ENCODE data around the gene ATP2C1. TPM values are rescaled to one million over a fixed set of nuclear protein-coding genes. Genes with fewer than 3 reads are reported as not detected.

The ATP2C1 gene
- total and polyA plus RNA-seq, 2 donors (not counting 1 experiment from before 2014, with no cell fraction given) = 111 to 196 TPM

GRCh38 chr3:130865489-130865888, 28.4 kb upstream of the ATP2C1 start:
- Histone ChIP-seq H2AFZ (ENCODE audit: low read length) (no peak overlapping the region), H3K9me3 (ENCODE audit: control insufficient read depth, insufficient read depth, low read depth, low read length) (no peaks in the 10 kb centered on the region), H3K27ac (ENCODE audit: insufficient read depth, low read length) (no peak overlapping the region), H3K79me2 (ENCODE audit: control insufficient read depth, insufficient read depth, low read length) (no peaks in the 10 kb centered on the region), H3K36me3 (ENCODE audit: control insufficient read depth, insufficient read depth, low read length) (no peaks in the 10 kb centered on the region), H3K27me3 (ENCODE audit: control insufficient read depth, insufficient read depth, low read length) (no peaks in the 10 kb centered on the region), H3K4me1 (ENCODE audit: control insufficient read depth, extremely low read depth, insufficient read depth, low read length) (no peaks in the 10 kb centered on the region), H3K4me2 (ENCODE audit: extremely low read depth, insufficient read depth, low read length) (no peak overlapping the region), H3K9ac (ENCODE audit: insufficient read depth, low read length) (no peak overlapping the region), H3K4me3 (replicated peaks in 1 of 4; ENCODE audit: control extremely low read depth in 1 of 4, insufficient read depth in 1 of 4, low read depth in 3 of 4, low read length in 4 of 4) (no peak overlapping the region), H4K20me1 (ENCODE audit: control insufficient read depth, extremely low read depth, insufficient read depth, low read length) (no peaks in the 10 kb centered on the region)
- no peak for DNase-seq (ENCODE audit: low read depth in 2 of 2)
- TF ChIP-seq EZH2 (IDR thresholded peaks at IDR 0.05; ENCODE audit: low read length, missing control alignments) (no peak), CTCF (conservative IDR thresholded peaks at IDR 0.05 in 1 of 2, IDR thresholded peaks at IDR 0.05 in 1 of 2; ENCODE audit: low read depth in 1 of 2, low read length in 2 of 2) (no peak)

GRCh38 chr3:130866327-130866726, 27.6 kb upstream of the ATP2C1 start:
- no peak for TF ChIP-seq EZH2 (IDR thresholded peaks at IDR 0.05; ENCODE audit: low read length, missing control alignments)
- no peak for TF ChIP-seq CTCF (conservative IDR thresholded peaks at IDR 0.05 in 1 of 2, IDR thresholded peaks at IDR 0.05 in 1 of 2; ENCODE audit: low read depth in 1 of 2, low read length in 2 of 2)
- Histone ChIP-seq H4K20me1 (ENCODE audit: control insufficient read depth, extremely low read depth, insufficient read depth, low read length) (no peaks in the 10 kb centered on the region), H3K27me3 (ENCODE audit: control insufficient read depth, insufficient read depth, low read length) (no peaks in the 10 kb centered on the region), H3K4me1 (ENCODE audit: control insufficient read depth, extremely low read depth, insufficient read depth, low read length) (no peaks in the 10 kb centered on the region), H3K9ac (ENCODE audit: insufficient read depth, low read length) (no peak overlapping the region), H3K27ac (ENCODE audit: insufficient read depth, low read length) (no peak overlapping the region), H3K36me3 (ENCODE audit: control insufficient read depth, insufficient read depth, low read length) (no peaks in the 10 kb centered on the region), H3K4me3 (replicated peaks in 1 of 4; ENCODE audit: control extremely low read depth in 1 of 4, insufficient read depth in 1 of 4, low read depth in 3 of 4, low read length in 4 of 4) (no peak overlapping the region), H3K4me2 (ENCODE audit: extremely low read depth, insufficient read depth, low read length) (no peak overlapping the region), H3K79me2 (ENCODE audit: control insufficient read depth, insufficient read depth, low read length) (no peaks in the 10 kb centered on the region), H2AFZ (ENCODE audit: low read length) (no peak overlapping the region), H3K9me3 (ENCODE audit: control insufficient read depth, insufficient read depth, low read depth, low read length) (no peaks in the 10 kb centered on the region)
- DNase-seq (ENCODE audit: low read depth in 2 of 2) = no peak

- Histone ChIP-seq H3K9me3 (ENCODE audit: control insufficient read depth, insufficient read depth, low read depth, low read length) (no peaks in the 10 kb centered on the region), H3K4me1 (ENCODE audit: control insufficient read depth, extremely low read depth, insufficient read depth, low read length) (no peaks in the 10 kb centered on the region), H3K27me3 (ENCODE audit: control insufficient read depth, insufficient read depth, low read length) (no peaks in the 10 kb centered on the region), H2AFZ (ENCODE audit: low read length) (no peak overlapping the region), H3K27ac (ENCODE audit: insufficient read depth, low read length) (no peak overlapping the region), H3K4me3 (replicated peaks in 1 of 4; ENCODE audit: control extremely low read depth in 1 of 4, insufficient read depth in 1 of 4, low read depth in 3 of 4, low read length in 4 of 4) (no peak overlapping the region), H3K79me2 (ENCODE audit: control insufficient read depth, insufficient read depth, low read length) (no peaks in the 10 kb centered on the region), H3K4me2 (ENCODE audit: extremely low read depth, insufficient read depth, low read length) (no peak overlapping the region), H4K20me1 (ENCODE audit: control insufficient read depth, extremely low read depth, insufficient read depth, low read length) (no peaks in the 10 kb centered on the region), H3K36me3 (ENCODE audit: control insufficient read depth, insufficient read depth, low read length) (no peaks in the 10 kb centered on the region), H3K9ac (ENCODE audit: insufficient read depth, low read length) (no peak overlapping the region)
- DNase-seq (ENCODE audit: low read depth in 2 of 2) = no peak
- TF ChIP-seq EZH2 (IDR thresholded peaks at IDR 0.05; ENCODE audit: low read length, missing control alignments) = no peak
- TF ChIP-seq CTCF (conservative IDR thresholded peaks at IDR 0.05 in 1 of 2, IDR thresholded peaks at IDR 0.05 in 1 of 2; ENCODE audit: low read depth in 1 of 2, low read length in 2 of 2) = no peak
These were observed 23.5 kb upstream of the ATP2C1 start for GRCh38 chr3:130870423-130870822.
